K562 (cell line): Measurements from ENCODE around the gene SARS1. TPM values are rescaled to one million over a fixed set of nuclear protein-coding genes. Genes with fewer than 3 reads are reported as not detected.

Experiments
- ARID2 ChIP-seq: fragments of 450-650 bp; IDR thresholded peaks from 2 replicates; pipeline ENCODE4 v1.6.1; 2017; ENCODE audit warnings: antibody characterized with exemption, mild to moderate bottlenecking
- CREB1 ChIP-seq, 2 experiments: sonication (generic) in 1 of 2; formaldehyde crosslinking in 1 of 2; IDR thresholded peaks; 2 replicates each; pipeline versions ENCODE4 v1.6.1 to v1.8.0; 2012 to 2022; ENCODE audit warnings: inconsistent platforms in 1 of 2, mild to moderate bottlenecking in 1 of 2, missing genetic modification reagents in 1 of 2, moderate library complexity in 1 of 2
- DDX20 ChIP-seq: fragments of 450-650 bp; IDR thresholded peaks from 2 replicates; pipeline ENCODE4 v1.6.1; 2016; ENCODE audit warnings: missing genetic modification characterization, low read depth, mild to moderate bottlenecking, missing compliant biosample characterization, moderate library complexity
- DPF2 ChIP-seq: fragments of 450-650 bp; IDR thresholded peaks from 2 replicates; pipeline ENCODE4 v1.6.1; 2016
- ETV5 ChIP-seq: sonication (generic); formaldehyde crosslinking; IDR thresholded peaks from 2 replicates; pipeline ENCODE4 v1.4.0; 2020; ENCODE audit warnings: low read depth, mild to moderate bottlenecking, missing genetic modification reagents
- FOXJ3 ChIP-seq: sonication (generic); formaldehyde crosslinking; IDR thresholded peaks from 2 replicates; pipeline ENCODE4 v1.4.0; 2020; ENCODE audit warnings: mild to moderate bottlenecking, missing genetic modification reagents
- HDAC2 ChIP-seq: fragments of 450-650 bp; IDR thresholded peaks from 2 replicates; pipeline ENCODE4 v1.6.1; 2016; ENCODE audit warnings: mild to moderate bottlenecking
- HNRNPLL ChIP-seq: fragments of 200-400 bp; formaldehyde crosslinking; IDR thresholded peaks from 2 replicates; pipeline ENCODE4 v1.6.1; 2017; ENCODE audit warnings: low read length, low read depth, mild to moderate bottlenecking; ENCODE audit not compliant: poor library complexity, severe bottlenecking
- HNRNPUL1 ChIP-seq: fragments of 200-400 bp; formaldehyde crosslinking; IDR thresholded peaks from 2 replicates; pipeline ENCODE4 v1.6.1; 2017; ENCODE audit warnings: low read length
- MCM5 ChIP-seq: fragments of 450-650 bp; IDR thresholded peaks from 2 replicates; pipeline ENCODE4 v1.6.1; 2016; ENCODE audit warnings: low read depth
- RUNX1 ChIP-seq: sonication (generic); IDR thresholded peaks from 2 replicates; pipeline ENCODE4 v1.6.1; 2016; ENCODE audit warnings: antibody characterized with exemption, low read depth
- SMAD4 ChIP-seq: fragments of 250-450 bp; sonication (Bioruptor Pico); conservative IDR thresholded peaks from 2 replicates; pipeline ENCODE4 v1.8.0; 2021; ENCODE audit warnings: inconsistent platforms, mild to moderate bottlenecking, moderate library complexity
- SP2 ChIP-seq: IDR thresholded peaks from 2 replicates; pipeline ENCODE4 v1.6.1; 2011; ENCODE audit warnings: mild to moderate bottlenecking, low read depth, low read length, moderate library complexity; ENCODE audit not compliant: poor library complexity, severe bottlenecking; ENCODE audit errors: extremely low read depth
- TAF7 ChIP-seq: fragments of 450-650 bp; IDR thresholded peaks from 2 replicates; pipeline ENCODE4 v1.6.1; 2016; ENCODE audit warnings: missing genetic modification characterization, missing compliant biosample characterization
- TOE1 ChIP-seq, 2 experiments: fragments of 450-650 bp in 1 of 2; sonication (generic) in 1 of 2; formaldehyde crosslinking in 1 of 2; IDR thresholded peaks; 2 replicates each; pipeline versions ENCODE4 v1.7.1 to v1.8.0; 2016 to 2022; ENCODE audit warnings: borderline replicate concordance in 2 of 2, mild to moderate bottlenecking in 2 of 2, antibody characterized with exemption in 1 of 2, inconsistent platforms in 1 of 2, low read depth in 1 of 2, missing genetic modification reagents in 1 of 2, moderate library complexity in 1 of 2
- ZNF24 ChIP-seq: fragments of 450-650 bp; IDR thresholded peaks from 2 replicates; pipeline ENCODE4 v1.6.1; 2016
- ZNF507 ChIP-seq: conservative IDR thresholded peaks from 2 replicates; pipeline ENCODE4 v1.6.1; 2017; ENCODE audit warnings: missing genetic modification characterization, missing compliant biosample characterization
- ZSCAN29 ChIP-seq: fragments of 450-650 bp; IDR thresholded peaks from 2 replicates; pipeline ENCODE4 v1.6.1; 2017
- polyA plus RNA-seq, 8 experiments: library from polyadenylated mRNA; depleted of rRNA in 4 of 8; stranded (reverse) in 5 of 8; unstranded in 3 of 8; fragments of >200 nt; fragmentation: Nextera tagmentation in 2 of 8; fragmentation: Illumina TruSeq in 1 of 8; extraction: Ambion mirVana in 2 of 8; extraction: Trizol in 1 of 8; gene quantifications; 2 replicates each; pipeline versions ENCODE4 v1.2.1 to v1.2.3, GENCODE V29; 2011 to 2014; ENCODE audit warnings: inconsistent platforms in 1 of 8, missing spikeins in 1 of 8
- total RNA-seq, 7 experiments: library from RNA; depleted of rRNA in 6 of 7; stranded (reverse); fragments of >200 nt in 6 of 7; fragmentation: Illumina TruSeq in 2 of 7; extraction: Trizol in 2 of 7; gene quantifications; 2 replicates each; pipeline versions ENCODE4 v1.2.1 to v1.2.3, GENCODE V29; 2011 to 2021; ENCODE audit warnings: low replicate concordance in 1 of 7
- TF ChIP-seq, protein P1 (sequence below): fragments of 250-450 bp; sonication (Bioruptor Pico); IDR thresholded peaks from 2 replicates; pipeline ENCODE4 v1.5.0; 2020; ENCODE audit warnings: mild to moderate bottlenecking
- TF ChIP-seq, protein P2 (sequence below): sonication (generic); formaldehyde crosslinking; IDR thresholded peaks from 2 replicates; pipeline ENCODE4 v1.8.0; 2022; ENCODE audit warnings: missing genetic modification reagents, mild to moderate bottlenecking, borderline replicate concordance
- TF ChIP-seq, protein P3 (sequence below): fragments of 450-650 bp; IDR thresholded peaks from 2 replicates; pipeline ENCODE4 v1.7.0; 2016; ENCODE audit warnings: borderline replicate concordance
- TF ChIP-seq, protein P4 (sequence below): IDR thresholded peaks from 2 replicates; pipeline ENCODE4 v1.6.1; 2011; ENCODE audit not compliant: insufficient read length; ENCODE audit errors: extremely low read depth

SARS1 gene
- total and polyA plus RNA-seq, 9 of the 15 experiments (the other 6 are each of a cell fraction or from before 2014, with no cell fraction given) = 221 to 623 (median 254) TPM

DNA sequence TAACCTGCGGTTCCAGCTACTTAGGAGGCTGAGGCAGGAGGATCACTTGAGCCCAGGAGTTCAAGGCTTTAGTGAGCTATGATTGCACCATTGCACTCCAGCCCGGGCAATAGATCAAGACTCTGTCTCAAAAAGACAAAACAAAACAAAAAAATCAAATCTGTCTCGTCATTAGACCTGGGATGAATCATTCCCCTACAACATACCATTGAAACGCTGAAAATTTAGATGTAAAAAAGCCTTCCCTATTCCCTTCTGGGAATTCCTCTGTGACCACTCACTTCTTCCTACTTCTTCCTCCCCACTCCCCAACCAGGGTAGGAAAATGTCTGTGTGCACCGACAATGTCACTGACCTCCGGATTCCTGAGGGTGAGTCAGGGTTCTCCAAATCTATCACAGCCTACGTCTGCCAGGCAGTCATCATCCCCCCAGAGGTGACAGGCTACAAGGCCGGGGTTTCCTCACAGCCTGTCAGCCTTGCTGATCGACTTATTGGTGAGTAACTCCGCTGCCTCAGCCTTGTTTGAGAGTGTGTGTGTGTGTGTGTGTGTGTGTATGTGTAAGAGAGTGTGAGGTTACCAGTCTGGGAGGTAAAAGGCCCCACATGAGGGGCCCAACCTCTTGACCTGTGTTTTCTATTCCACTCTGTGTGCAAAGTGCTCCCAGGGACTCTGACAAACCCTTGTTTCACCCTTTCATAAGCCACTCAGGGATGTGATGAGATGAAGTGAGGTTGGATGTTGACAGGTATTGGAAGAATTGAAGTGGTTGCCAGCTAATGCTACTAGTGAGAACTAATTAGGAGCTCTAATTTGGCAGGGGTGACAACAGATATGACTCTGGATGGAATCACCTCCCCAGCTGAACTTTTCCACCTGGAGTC is 16.3 kb upstream of the SARS1 start (continued):
- TF ChIP-seq, protein P1, sequence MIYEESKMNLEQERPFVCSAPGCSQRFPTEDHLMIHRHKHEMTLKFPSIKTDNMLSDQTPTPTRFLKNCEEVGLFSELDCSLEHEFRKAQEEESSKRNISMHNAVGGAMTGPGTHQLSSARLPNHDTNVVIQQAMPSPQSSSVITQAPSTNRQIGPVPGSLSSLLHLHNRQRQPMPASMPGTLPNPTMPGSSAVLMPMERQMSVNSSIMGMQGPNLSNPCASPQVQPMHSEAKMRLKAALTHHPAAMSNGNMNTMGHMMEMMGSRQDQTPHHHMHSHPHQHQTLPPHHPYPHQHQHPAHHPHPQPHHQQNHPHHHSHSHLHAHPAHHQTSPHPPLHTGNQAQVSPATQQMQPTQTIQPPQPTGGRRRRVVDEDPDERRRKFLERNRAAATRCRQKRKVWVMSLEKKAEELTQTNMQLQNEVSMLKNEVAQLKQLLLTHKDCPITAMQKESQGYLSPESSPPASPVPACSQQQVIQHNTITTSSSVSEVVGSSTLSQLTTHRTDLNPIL (CRISPR knock-in tag) = no peak
- no peak for TF ChIP-seq FOXJ3 (CRISPR knock-in tag)
- TF ChIP-seq HNRNPLL = no peak
- TF ChIP-seq, protein P2, sequence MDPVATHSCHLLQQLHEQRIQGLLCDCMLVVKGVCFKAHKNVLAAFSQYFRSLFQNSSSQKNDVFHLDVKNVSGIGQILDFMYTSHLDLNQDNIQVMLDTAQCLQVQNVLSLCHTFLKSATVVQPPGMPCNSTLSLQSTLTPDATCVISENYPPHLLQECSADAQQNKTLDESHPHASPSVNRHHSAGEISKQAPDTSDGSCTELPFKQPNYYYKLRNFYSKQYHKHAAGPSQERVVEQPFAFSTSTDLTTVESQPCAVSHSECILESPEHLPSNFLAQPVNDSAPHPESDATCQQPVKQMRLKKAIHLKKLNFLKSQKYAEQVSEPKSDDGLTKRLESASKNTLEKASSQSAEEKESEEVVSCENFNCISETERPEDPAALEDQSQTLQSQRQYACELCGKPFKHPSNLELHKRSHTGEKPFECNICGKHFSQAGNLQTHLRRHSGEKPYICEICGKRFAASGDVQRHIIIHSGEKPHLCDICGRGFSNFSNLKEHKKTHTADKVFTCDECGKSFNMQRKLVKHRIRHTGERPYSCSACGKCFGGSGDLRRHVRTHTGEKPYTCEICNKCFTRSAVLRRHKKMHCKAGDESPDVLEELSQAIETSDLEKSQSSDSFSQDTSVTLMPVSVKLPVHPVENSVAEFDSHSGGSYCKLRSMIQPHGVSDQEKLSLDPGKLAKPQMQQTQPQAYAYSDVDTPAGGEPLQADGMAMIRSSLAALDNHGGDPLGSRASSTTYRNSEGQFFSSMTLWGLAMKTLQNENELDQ (CRISPR knock-in tag) = no peak
- no peak for TF ChIP-seq DDX20 (tag)
- peak; percentile 44; the same call in 1 of the 2 replicates for TF ChIP-seq ARID2
- TF ChIP-seq ETV5 (CRISPR knock-in tag) = 0 out of 2 replicates have a peak, but pooled peaks have one; percentile 28
- TF ChIP-seq CREB1 (IDR thresholded peaks at IDR 0.05) = peak; percentile 53; the same call in 1 of the 2 replicates
- TF ChIP-seq CREB1 (CRISPR knock-in tag; IDR thresholded peaks at IDR 0.05) = no peak
- TF ChIP-seq DPF2 = peak; percentile 83
- no peak for TF ChIP-seq ZSCAN29
- TF ChIP-seq, protein P3, sequence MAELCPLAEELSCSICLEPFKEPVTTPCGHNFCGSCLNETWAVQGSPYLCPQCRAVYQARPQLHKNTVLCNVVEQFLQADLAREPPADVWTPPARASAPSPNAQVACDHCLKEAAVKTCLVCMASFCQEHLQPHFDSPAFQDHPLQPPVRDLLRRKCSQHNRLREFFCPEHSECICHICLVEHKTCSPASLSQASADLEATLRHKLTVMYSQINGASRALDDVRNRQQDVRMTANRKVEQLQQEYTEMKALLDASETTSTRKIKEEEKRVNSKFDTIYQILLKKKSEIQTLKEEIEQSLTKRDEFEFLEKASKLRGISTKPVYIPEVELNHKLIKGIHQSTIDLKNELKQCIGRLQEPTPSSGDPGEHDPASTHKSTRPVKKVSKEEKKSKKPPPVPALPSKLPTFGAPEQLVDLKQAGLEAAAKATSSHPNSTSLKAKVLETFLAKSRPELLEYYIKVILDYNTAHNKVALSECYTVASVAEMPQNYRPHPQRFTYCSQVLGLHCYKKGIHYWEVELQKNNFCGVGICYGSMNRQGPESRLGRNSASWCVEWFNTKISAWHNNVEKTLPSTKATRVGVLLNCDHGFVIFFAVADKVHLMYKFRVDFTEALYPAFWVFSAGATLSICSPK = no peak
- no peak for TF ChIP-seq HNRNPUL1
- TF ChIP-seq ZNF24 = no peak
- no peak for TF ChIP-seq MCM5
- TF ChIP-seq SP2 = no peak
- TF ChIP-seq TAF7 (tag) = no peak
- no peak; the same call in 1 of the 2 replicates for TF ChIP-seq SMAD4
- TF ChIP-seq RUNX1 = no peak
- no peak for TF ChIP-seq ZNF507 (tag)
- TF ChIP-seq, protein P4, sequence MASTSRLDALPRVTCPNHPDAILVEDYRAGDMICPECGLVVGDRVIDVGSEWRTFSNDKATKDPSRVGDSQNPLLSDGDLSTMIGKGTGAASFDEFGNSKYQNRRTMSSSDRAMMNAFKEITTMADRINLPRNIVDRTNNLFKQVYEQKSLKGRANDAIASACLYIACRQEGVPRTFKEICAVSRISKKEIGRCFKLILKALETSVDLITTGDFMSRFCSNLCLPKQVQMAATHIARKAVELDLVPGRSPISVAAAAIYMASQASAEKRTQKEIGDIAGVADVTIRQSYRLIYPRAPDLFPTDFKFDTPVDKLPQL = no peak
- peak; percentile 59; the same call in 1 of the 2 replicates for TF ChIP-seq TOE1 (IDR thresholded peaks at IDR 0.05; ENCODE audit: borderline replicate concordance)
- no peak for TF ChIP-seq TOE1 (CRISPR knock-in tag; IDR thresholded peaks at IDR 0.05; ENCODE audit: borderline replicate concordance, low read depth)
- TF ChIP-seq HDAC2 = peak; percentile 36
